ENCODE measurements around the gene CNTNAP4. TPM values are rescaled to one million over a fixed set of nuclear protein-coding genes. Genes with fewer than 3 reads are reported as not detected.

The CNTNAP4 gene
- total RNA-seq, 1 experiment from 2014 or later, result not detected

- Histone ChIP-seq H3K9ac (ENCODE audit: extremely low read depth, insufficient read length, low read length) (no peak overlapping the region), H3T11ph (ENCODE audit: low read length) (no peak overlapping the region), H3K56ac (ENCODE audit: insufficient read length, low read depth, low read length) (no peak overlapping the region), H3K27ac (ENCODE audit: insufficient read length, low read depth, low read length) (no peak overlapping the region), H2AFZ (ENCODE audit: low read length) (no peak overlapping the region), H3K4me2 (ENCODE audit: insufficient read depth, insufficient read length, low read length) (no peak overlapping the region), H4K91ac (ENCODE audit: insufficient read length, low read depth, low read length) (no peak overlapping the region), H2AK5ac (ENCODE audit: insufficient read length, low read length) (no peak overlapping the region), H4K20me1 (ENCODE audit: control insufficient read depth, insufficient read depth, insufficient read length) (no peaks in the 10 kb centered on the region), H3K9me3 (ENCODE audit: control insufficient read depth, low read depth, low read length) (no peaks in the 10 kb centered on the region), H2BK12ac (ENCODE audit: insufficient read length, low read depth, low read length) (no peak overlapping the region), H4K5ac (ENCODE audit: insufficient read length, low read depth, low read length) (no peak overlapping the region), H3K23me2 (ENCODE audit: insufficient read length, low read depth, low read length, poor library complexity, severe bottlenecking) (no peaks in the 10 kb centered on the region), H3K18ac (ENCODE audit: insufficient read length, low read depth, low read length) (no peak overlapping the region), H3K23ac (ENCODE audit: insufficient read length, low read depth, low read length) (no peak overlapping the region), H3K4ac (ENCODE audit: low read depth, low read length) (no peak overlapping the region), H3K79me1 (ENCODE audit: insufficient read depth, low read depth, low read length, poor library complexity, severe bottlenecking) (no peaks in the 10 kb centered on the region), H4K8ac (replicated peaks; ENCODE audit: insufficient read length, low read depth, low read length) (no peak overlapping the region), H3K4me1 (ENCODE audit: insufficient read depth, low read length) (no peaks in the 10 kb centered on the region), H2BK5ac (ENCODE audit: insufficient read length, low read length) (no peak overlapping the region), H3K14ac (ENCODE audit: insufficient read depth, low read length) (no peak overlapping the region), H2BK15ac (ENCODE audit: low read depth, low read length) (no peak overlapping the region), H2BK120ac (ENCODE audit: low read depth, low read length, poor library complexity, severe bottlenecking) (no peak overlapping the region), H2BK20ac (ENCODE audit: low read depth, low read length, poor library complexity, severe bottlenecking) (no peak overlapping the region), H3K79me2 (ENCODE audit: insufficient read depth, low read length) (no peaks in the 10 kb centered on the region), H3K27me3 (ENCODE audit: insufficient read depth, low read length) (peaks cover 57% of the 10 kb centered on the region)
- Mint-ChIP-seq H3K4me1 (peaks cover 0 to 3% of the 10 kb centered on the region in 2 experiments; a peak in 1 of 4 replicates), H3K27ac (no peak overlapping the region), H3K36me3 (ENCODE audit: insufficient read depth in 1 of 3, low read depth in 3 of 3) (no peaks in the 10 kb centered on the region), H3K4me3 (no peak overlapping the region), H3K27me3 (ENCODE audit: low read depth) (peaks cover 100% of the 10 kb centered on the region), H3K9me3 (peaks cover 2 to 3% of the 10 kb centered on the region in 2 experiments; a peak in 3 of 5 replicates)
- WGBS (ENCODE audit: extremely low coverage, insufficient read length, low lambda C conversion rate), result no CpG with 5 or more reads among the region's 2 CpGs
- no peak for DNase-seq
- TF ChIP-seq, protein P1, sequence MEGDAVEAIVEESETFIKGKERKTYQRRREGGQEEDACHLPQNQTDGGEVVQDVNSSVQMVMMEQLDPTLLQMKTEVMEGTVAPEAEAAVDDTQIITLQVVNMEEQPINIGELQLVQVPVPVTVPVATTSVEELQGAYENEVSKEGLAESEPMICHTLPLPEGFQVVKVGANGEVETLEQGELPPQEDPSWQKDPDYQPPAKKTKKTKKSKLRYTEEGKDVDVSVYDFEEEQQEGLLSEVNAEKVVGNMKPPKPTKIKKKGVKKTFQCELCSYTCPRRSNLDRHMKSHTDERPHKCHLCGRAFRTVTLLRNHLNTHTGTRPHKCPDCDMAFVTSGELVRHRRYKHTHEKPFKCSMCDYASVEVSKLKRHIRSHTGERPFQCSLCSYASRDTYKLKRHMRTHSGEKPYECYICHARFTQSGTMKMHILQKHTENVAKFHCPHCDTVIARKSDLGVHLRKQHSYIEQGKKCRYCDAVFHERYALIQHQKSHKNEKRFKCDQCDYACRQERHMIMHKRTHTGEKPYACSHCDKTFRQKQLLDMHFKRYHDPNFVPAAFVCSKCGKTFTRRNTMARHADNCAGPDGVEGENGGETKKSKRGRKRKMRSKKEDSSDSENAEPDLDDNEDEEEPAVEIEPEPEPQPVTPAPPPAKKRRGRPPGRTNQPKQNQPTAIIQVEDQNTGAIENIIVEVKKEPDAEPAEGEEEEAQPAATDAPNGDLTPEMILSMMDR (conservative IDR thresholded peaks at IDR 0.05), result no peak
These were observed 196.8 kb downstream of the CNTNAP4 start for GRCh38 chr16:76474048-76474447.

Data from H9 (cell line).